ENCODE measurements around the gene PRKD2. TPM values are rescaled to one million over a fixed set of nuclear protein-coding genes. Genes with fewer than 3 reads are reported as not detected.

PRKD2 gene
- total RNA-seq, 2 donors from 2014 or later, result 60.9 to 61.8 TPM

GRCh38 chr19:46732172-46732938, 15.4 kb upstream of the PRKD2 start:
- Histone ChIP-seq H3K27me3 (no peaks in the 10 kb centered on the region), H3K36me3 (peaks cover 31% of the 10 kb centered on the region), H3K27ac (no peak overlapping the region), H3K9ac (ENCODE audit: low read depth in 2 of 2, low read length in 2 of 2) (no peak overlapping the region), H3K4me1 (no peaks in the 10 kb centered on the region), H3K9me3 (no peaks in the 10 kb centered on the region), H3K4me3 (no peak overlapping the region)
- no peak for DNase-seq
- intact Hi-C loops (cut with DNase I), result no loop called here
- TF ChIP-seq, protein P1, sequence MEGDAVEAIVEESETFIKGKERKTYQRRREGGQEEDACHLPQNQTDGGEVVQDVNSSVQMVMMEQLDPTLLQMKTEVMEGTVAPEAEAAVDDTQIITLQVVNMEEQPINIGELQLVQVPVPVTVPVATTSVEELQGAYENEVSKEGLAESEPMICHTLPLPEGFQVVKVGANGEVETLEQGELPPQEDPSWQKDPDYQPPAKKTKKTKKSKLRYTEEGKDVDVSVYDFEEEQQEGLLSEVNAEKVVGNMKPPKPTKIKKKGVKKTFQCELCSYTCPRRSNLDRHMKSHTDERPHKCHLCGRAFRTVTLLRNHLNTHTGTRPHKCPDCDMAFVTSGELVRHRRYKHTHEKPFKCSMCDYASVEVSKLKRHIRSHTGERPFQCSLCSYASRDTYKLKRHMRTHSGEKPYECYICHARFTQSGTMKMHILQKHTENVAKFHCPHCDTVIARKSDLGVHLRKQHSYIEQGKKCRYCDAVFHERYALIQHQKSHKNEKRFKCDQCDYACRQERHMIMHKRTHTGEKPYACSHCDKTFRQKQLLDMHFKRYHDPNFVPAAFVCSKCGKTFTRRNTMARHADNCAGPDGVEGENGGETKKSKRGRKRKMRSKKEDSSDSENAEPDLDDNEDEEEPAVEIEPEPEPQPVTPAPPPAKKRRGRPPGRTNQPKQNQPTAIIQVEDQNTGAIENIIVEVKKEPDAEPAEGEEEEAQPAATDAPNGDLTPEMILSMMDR (IDR thresholded peaks at IDR 0.05), result no peak

- Histone ChIP-seq H3K9ac (ENCODE audit: low read depth in 2 of 2, low read length in 2 of 2) (no peak overlapping the region), H3K4me3 (no peak overlapping the region), H3K27ac (no peak overlapping the region), H3K27me3 (no peaks in the 10 kb centered on the region), H3K4me1 (no peaks in the 10 kb centered on the region), H3K36me3 (peaks cover 37% of the 10 kb centered on the region), H3K9me3 (no peaks in the 10 kb centered on the region)
- no peak for DNase-seq
- TF ChIP-seq, protein P1 (IDR thresholded peaks at IDR 0.05), result no peak
- intact Hi-C loops (cut with DNase I), result no loop called here
Measured at GRCh38 chr19:46731584-46731983, 14.7 kb upstream of the PRKD2 start.

- Histone ChIP-seq H3K27ac (no peak overlapping the region), H3K4me1 (no peaks in the 10 kb centered on the region), H3K27me3 (no peaks in the 10 kb centered on the region), H3K9ac (ENCODE audit: low read depth in 2 of 2, low read length in 2 of 2) (peak overlapping the region in 1 of 2 donors; percentile 5), H3K4me3 (no peak overlapping the region), H3K36me3 (peaks cover 41% of the 10 kb centered on the region), H3K9me3 (no peaks in the 10 kb centered on the region)
- DNase-seq, result no peak
- intact Hi-C loops (cut with DNase I), result no loop called here
- TF ChIP-seq, protein P1 (IDR thresholded peaks at IDR 0.05), result no peak
Measured at GRCh38 chr19:46731007-46731501, 14.1 kb upstream of the PRKD2 start.

DNA sequence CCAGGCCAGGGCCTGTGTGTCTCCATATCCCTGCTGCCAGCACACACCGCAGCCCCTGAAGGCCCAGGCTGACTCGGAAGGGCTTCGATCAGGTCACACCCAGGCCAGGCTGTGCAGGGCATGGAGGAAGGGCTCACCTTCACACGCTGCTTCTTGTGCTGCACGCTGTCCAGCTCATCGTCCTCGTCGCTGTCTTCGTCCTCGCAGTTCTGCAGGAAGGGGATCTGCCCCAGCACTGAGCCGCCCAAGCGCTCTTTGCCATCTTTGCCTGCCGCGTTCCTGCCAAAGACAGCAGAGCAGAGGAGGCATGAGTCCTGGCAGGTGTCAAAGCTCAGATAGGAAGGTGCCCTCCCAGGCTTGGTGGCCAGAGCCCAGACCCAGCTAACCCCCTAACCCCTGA, 13.7 kb upstream of the PRKD2 start:
- TF ChIP-seq, protein P1 (IDR thresholded peaks at IDR 0.05), result no peak
- H3K36me3 ChIP-seq, result peaks cover 41% of the 10 kb centered on the region
- H3K4me3 ChIP-seq, result no peak overlapping the region
- no peaks in the 10 kb centered on the region for H3K4me1 ChIP-seq
- no peaks in the 10 kb centered on the region for H3K9me3 ChIP-seq
- peak overlapping the region in 1 of 2 donors; percentile 5 for H3K9ac ChIP-seq (ENCODE audit: low read depth in 2 of 2, low read length in 2 of 2)
- DNase-seq, result no peak
- no peaks in the 10 kb centered on the region for H3K27me3 ChIP-seq
- H3K27ac ChIP-seq, result no peak overlapping the region
- intact Hi-C loops (cut with DNase I), result no loop called here

GRCh38 chr19:46730187-46730586, 13.3 kb upstream of the PRKD2 start:
- no peaks in the 10 kb centered on the region for H3K9me3 ChIP-seq
- H3K36me3 ChIP-seq, result peaks cover 39% of the 10 kb centered on the region
- no peak overlapping the region for H3K4me3 ChIP-seq
- DNase-seq, result no peak
- no peaks in the 10 kb centered on the region for H3K4me1 ChIP-seq
- TF ChIP-seq, protein P1 (IDR thresholded peaks at IDR 0.05), result no peak
- no peak overlapping the region for H3K27ac ChIP-seq
- H3K27me3 ChIP-seq, result no peaks in the 10 kb centered on the region
- no peak overlapping the region for H3K9ac ChIP-seq (ENCODE audit: low read depth in 2 of 2, low read length in 2 of 2)
- intact Hi-C loops (cut with DNase I), result no loop called here

All from colonic mucosa (tissue), 4 donors.